ENCODE results near the gene SCG5.

Gene SCG5

DNA sequence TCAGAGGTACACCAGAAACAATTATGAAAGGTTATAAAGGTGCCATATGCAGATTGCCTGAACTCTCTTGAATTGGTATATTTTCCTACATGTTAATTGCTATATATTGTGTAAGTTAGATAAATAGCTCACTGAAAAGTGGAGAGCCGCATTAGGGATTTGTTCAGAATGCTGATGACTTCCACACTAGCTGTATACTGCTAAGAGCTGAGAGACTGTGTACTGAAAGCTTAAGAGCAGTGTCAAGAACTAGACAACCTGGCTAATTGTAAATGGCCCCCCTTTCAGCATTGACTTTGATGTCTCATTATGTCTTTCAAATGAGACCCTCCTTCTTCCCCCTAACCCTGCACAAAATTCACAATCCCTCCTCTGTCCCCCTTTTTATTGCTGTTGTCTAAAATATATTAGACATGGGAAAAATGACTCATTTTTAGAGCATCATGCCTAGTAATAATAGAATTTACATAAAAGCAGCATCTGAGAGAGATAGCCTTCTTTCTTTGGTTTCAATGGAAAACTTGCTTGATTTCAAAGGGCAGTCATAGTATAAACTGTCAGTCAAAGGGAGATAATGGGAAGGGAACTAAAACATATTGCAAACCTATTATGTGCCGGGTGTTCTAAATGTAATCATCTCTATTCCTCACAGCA is 41.6 kb downstream of the SCG5 start:
- no peak overlapping the region for H3K4me3 ChIP-seq (ENCODE audit: low read depth in 1 of 2, low read length in 1 of 2)
- TF ChIP-seq, protein P1, sequence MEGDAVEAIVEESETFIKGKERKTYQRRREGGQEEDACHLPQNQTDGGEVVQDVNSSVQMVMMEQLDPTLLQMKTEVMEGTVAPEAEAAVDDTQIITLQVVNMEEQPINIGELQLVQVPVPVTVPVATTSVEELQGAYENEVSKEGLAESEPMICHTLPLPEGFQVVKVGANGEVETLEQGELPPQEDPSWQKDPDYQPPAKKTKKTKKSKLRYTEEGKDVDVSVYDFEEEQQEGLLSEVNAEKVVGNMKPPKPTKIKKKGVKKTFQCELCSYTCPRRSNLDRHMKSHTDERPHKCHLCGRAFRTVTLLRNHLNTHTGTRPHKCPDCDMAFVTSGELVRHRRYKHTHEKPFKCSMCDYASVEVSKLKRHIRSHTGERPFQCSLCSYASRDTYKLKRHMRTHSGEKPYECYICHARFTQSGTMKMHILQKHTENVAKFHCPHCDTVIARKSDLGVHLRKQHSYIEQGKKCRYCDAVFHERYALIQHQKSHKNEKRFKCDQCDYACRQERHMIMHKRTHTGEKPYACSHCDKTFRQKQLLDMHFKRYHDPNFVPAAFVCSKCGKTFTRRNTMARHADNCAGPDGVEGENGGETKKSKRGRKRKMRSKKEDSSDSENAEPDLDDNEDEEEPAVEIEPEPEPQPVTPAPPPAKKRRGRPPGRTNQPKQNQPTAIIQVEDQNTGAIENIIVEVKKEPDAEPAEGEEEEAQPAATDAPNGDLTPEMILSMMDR (IDR thresholded peaks at IDR 0.05) = no peak
- H3K36me3 ChIP-seq = no peaks in the 10 kb centered on the region
- peaks cover 31% of the 10 kb centered on the region for H3K27me3 ChIP-seq
- no peak overlapping the region for H3K27ac ChIP-seq
- H3K4me1 ChIP-seq (ENCODE audit: control insufficient read depth in 1 of 2, insufficient read depth in 1 of 2, low read depth in 1 of 2, low read length in 1 of 2) = no peaks in the 10 kb centered on the region
- no peaks in the 10 kb centered on the region for H3K9me3 ChIP-seq

- H3K4me3 ChIP-seq (ENCODE audit: low read depth in 1 of 2, low read length in 1 of 2) = no peak overlapping the region
- H3K9me3 ChIP-seq = no peaks in the 10 kb centered on the region
- H3K4me1 ChIP-seq (ENCODE audit: control insufficient read depth in 1 of 2, insufficient read depth in 1 of 2, low read depth in 1 of 2, low read length in 1 of 2) = no peaks in the 10 kb centered on the region
- H3K27ac ChIP-seq = no peak overlapping the region
- no peaks in the 10 kb centered on the region for H3K36me3 ChIP-seq
- peaks cover 31% of the 10 kb centered on the region for H3K27me3 ChIP-seq
- TF ChIP-seq, protein P1 (IDR thresholded peaks at IDR 0.05) = no peak
Observed at GRCh38 chr15:32683906-32684584, 42.5 kb downstream of the SCG5 start.

- Histone ChIP-seq H3K27me3 (peaks cover 37% of the 10 kb centered on the region), H3K4me1 (ENCODE audit: control insufficient read depth in 1 of 2, insufficient read depth in 1 of 2, low read depth in 1 of 2, low read length in 1 of 2) (no peaks in the 10 kb centered on the region), H3K36me3 (no peaks in the 10 kb centered on the region), H3K4me3 (ENCODE audit: low read depth in 1 of 2, low read length in 1 of 2) (no peak overlapping the region), H3K9me3 (no peaks in the 10 kb centered on the region), H3K27ac (no peak overlapping the region)
- TF ChIP-seq, protein P1 (IDR thresholded peaks at IDR 0.05) = no peak
Observed at GRCh38 chr15:32685576-32685975, 44.1 kb downstream of the SCG5 start.

- Histone ChIP-seq H3K9me3 (no peaks in the 10 kb centered on the region), H3K4me1 (ENCODE audit: control insufficient read depth in 1 of 2, insufficient read depth in 1 of 2, low read depth in 1 of 2, low read length in 1 of 2) (no peaks in the 10 kb centered on the region), H3K27me3 (peaks cover 43% of the 10 kb centered on the region), H3K4me3 (ENCODE audit: low read depth in 1 of 2, low read length in 1 of 2) (no peak overlapping the region), H3K27ac (no peak overlapping the region), H3K36me3 (no peaks in the 10 kb centered on the region)
- TF ChIP-seq, protein P1 (IDR thresholded peaks at IDR 0.05) = no peak
Observed at GRCh38 chr15:32687556-32687955, 46.0 kb downstream of the SCG5 start.

DNA sequence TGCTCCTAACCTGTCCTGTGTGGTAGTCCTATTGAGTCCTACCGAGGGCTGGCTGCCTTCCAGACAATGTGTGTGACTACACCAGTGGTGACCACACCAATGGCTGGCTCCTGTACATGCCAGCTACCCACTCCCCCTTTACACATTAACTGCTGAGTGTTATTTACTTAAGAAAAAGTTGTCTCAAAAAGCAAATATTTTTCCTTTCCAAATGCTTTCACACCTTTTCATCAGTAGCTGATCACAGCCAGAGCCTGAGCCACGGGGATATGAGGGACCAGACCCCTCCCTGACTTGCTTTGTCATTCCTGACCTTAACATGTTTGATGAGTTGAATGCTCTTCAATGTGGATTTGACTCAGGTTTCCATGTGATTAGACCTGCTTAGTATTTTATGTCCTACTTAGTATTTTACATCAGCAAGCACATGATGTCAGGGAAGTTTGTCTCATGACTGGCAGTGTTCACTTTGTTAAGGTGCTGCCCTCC is 46.7 kb downstream of the SCG5 start:
- Histone ChIP-seq H3K27ac (no peak overlapping the region), H3K4me3 (ENCODE audit: low read depth in 1 of 2, low read length in 1 of 2) (no peak overlapping the region), H3K4me1 (ENCODE audit: control insufficient read depth in 1 of 2, insufficient read depth in 1 of 2, low read depth in 1 of 2, low read length in 1 of 2) (no peaks in the 10 kb centered on the region), H3K9me3 (no peaks in the 10 kb centered on the region), H3K27me3 (peaks cover 43% of the 10 kb centered on the region), H3K36me3 (no peaks in the 10 kb centered on the region)
- TF ChIP-seq, protein P1 (IDR thresholded peaks at IDR 0.05) = no peak
